RWPE1 (cell line): ENCODE data around the gene DPM1.

ENCODE experiments used
- CTCF ChIA-PET: fragments of 350-600 bp; sonication (Branson Sonifier 250); formaldehyde crosslinking; extraction: SDS; loops from one replicate; lab custom pipeline; 2021; lab: Yijun Ruan, JAX
- POLR2A ChIA-PET: fragments of 400-600 bp; formaldehyde crosslinking; extraction: SDS; loops from one replicate; lab custom pipeline; 2020; ENCODE audit warnings: antibody characterized with exemption; ENCODE audit not compliant: low non-redundant PET; lab: Yijun Ruan, JAX
- DNase-seq: peaks from one replicate; pipeline ENCODE4 v3.0.0; 2012; ENCODE audit warnings: low spot score
- H3K27ac ChIP-seq: fragments of 450-650 bp; 2 replicates; pipeline ENCODE4 v1.5.1; 2017
- CTCF ChIP-seq: fragments of 450-650 bp; conservative IDR thresholded peaks from 2 replicates; pipeline ENCODE4 v1.5.1; 2017; ENCODE audit warnings: low read depth, mild to moderate bottlenecking

Gene DPM1

GRCh38 chr20:50911716-50912115 is 46.6 kb downstream of the DPM1 start:
- DNase-seq: no peak
- POLR2A ChIA-PET: no interaction called here

GRCh38 chr20:50911030-50911429 is 47.3 kb downstream of the DPM1 start:
- POLR2A ChIA-PET: no interaction called here
- H3K27ac ChIP-seq: no peak overlapping the region
- no peak for DNase-seq
- CTCF ChIA-PET: interaction anchor here (0.7 to 5.9 kb wide), 3 partner anchors 16 to 116 kb away, joined by 3 to 21 read pairs (median 7); partner anchors contain the start of gene BCAS4
- TF ChIP-seq CTCF: no peak

More at GRCh38 chr20:50911716-50912115, 46.6 kb downstream of the DPM1 start:
- CTCF ChIA-PET: interaction anchor here (0.7 to 5.9 kb wide), 2 partner anchors 17 to 117 kb away, joined by 3 to 21 read pairs; partner anchors contain the start of gene BCAS4
- H3K27ac ChIP-seq: no peak overlapping the region
- TF ChIP-seq CTCF: no peak

- TF ChIP-seq CTCF: no peak
- ChIA-PET POLR2A (interaction anchor here (0.6 kb wide), 1 partner anchor 179 kb away, joined by 4 read pairs; no protein-coding TSS in a partner anchor), CTCF (interaction anchor here (0.5 to 5.9 kb wide), 8 partner anchors 15 to 243 kb away, joined by 3 to 21 read pairs (median 4); partner anchors contain the start of gene BCAS4)
- DNase-seq: no peak
- H3K27ac ChIP-seq: no peak overlapping the region
Measured at GRCh38 chr20:50909413-50909812, 48.9 kb downstream of the DPM1 start.

GRCh38 chr20:50904067-50904570 is 54.2 kb downstream of the DPM1 start:
- DNase-seq: no peak
- POLR2A ChIA-PET: no interaction called here
- CTCF ChIA-PET: interaction anchor here (1.3 kb wide), 1 partner anchor 109 kb away, joined by 5 read pairs; the partner anchor contains the start of gene BCAS4
- H3K27ac ChIP-seq: no peak overlapping the region
- TF ChIP-seq CTCF: no peak

- TF ChIP-seq CTCF: no peak
- no peak overlapping the region for H3K27ac ChIP-seq
- DNase-seq: no peak
- ChIA-PET CTCF (interaction anchor here (0.6 to 1.5 kb wide), 3 partner anchors 13 to 597 kb away, joined by 3 to 5 read pairs (median 4); partner anchors contain the start of gene BCAS4), POLR2A (no interaction called here)
Measured at GRCh38 chr20:50903353-50904051, 54.8 kb downstream of the DPM1 start.

GRCh38 chr20:50901301-50901700 is 57.0 kb downstream of the DPM1 start:
- TF ChIP-seq CTCF: no peak
- no peak overlapping the region for H3K27ac ChIP-seq
- DNase-seq: no peak
- CTCF ChIA-PET: interaction anchor here (0.6 kb wide), 1 partner anchor 238 kb away, joined by 3 read pairs; no protein-coding TSS in a partner anchor
- POLR2A ChIA-PET: no interaction called here
